Measurements from ENCODE around the gene SLC6A2.

- TF ChIP-seq POLR2A (IDR thresholded peaks at IDR 0.05) (no peak), CTCF (IDR thresholded peaks at IDR 0.05) (no peak), POLR2AphosphoS5 (IDR thresholded peaks at IDR 0.05) (no peak)
These were observed 81.5 kb downstream of the SLC6A2 start for GRCh38 chr16:55737318-55737717.
